ENCODE measurements around the gene ZBTB18. TPM values are rescaled to one million over a fixed set of nuclear protein-coding genes. Genes with fewer than 3 reads are reported as not detected.

Gene ZBTB18
- total RNA-seq, 1 donor from 2014 or later, result 5.7 TPM

DNA sequence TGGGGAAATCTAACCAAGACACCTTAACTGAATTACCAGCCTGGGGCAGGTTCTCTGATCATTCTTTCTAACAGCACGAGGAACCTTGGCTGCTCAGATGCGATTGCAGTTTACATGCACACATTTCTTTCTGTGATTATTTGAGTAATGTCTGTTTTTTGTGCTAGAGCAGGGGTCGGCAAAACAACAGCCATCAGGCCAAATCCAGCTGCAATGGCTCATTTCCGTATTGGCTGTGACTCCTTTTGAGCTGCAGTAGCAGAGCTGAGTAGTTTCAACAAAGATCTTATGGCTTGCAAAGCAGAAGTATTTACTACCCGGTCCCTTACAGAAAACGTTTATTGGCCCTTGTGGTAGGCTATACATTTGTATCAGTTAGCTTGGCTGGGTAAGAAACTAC, 37.1 kb downstream of the ZBTB18 start:
- intact Hi-C loops (cut with micrococcal nuclease), result no loop called here
- Mint-ChIP-seq H3K27ac (no peak overlapping the region), H3K9me3 (no peaks in the 10 kb centered on the region), H3K27me3 (ENCODE audit: insufficient read depth) (peaks cover 15% of the 10 kb centered on the region), H3K4me3 (no peak overlapping the region), H3K36me3 (ENCODE audit: low read depth) (no peaks in the 10 kb centered on the region), H3K4me1 (ENCODE audit: low read depth) (no peaks in the 10 kb centered on the region)
- DNase-seq (ENCODE audit: low spot score), result no peak

DNA sequence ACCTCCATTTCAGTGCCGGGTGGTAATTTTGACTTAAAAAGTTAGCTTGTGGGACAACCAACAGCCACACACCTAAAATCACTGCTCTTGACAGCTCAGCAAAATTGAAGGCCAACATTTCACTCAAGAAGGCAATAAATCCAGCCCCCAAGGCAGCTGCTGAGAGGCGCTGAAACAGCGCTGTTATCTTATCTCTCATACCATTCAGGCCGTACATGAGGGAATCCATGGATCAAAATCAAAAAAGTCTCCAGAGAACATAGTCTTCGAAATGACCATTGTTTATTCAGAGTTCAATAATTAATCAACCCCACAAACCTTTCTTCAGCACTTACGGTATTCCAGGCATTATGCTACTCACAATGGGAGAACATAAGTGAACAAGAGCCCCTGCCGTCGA, 38.5 kb downstream of the ZBTB18 start:
- H3K9me3 Mint-ChIP-seq, result no peaks in the 10 kb centered on the region
- intact Hi-C loops (cut with micrococcal nuclease), result no loop called here

DNA sequence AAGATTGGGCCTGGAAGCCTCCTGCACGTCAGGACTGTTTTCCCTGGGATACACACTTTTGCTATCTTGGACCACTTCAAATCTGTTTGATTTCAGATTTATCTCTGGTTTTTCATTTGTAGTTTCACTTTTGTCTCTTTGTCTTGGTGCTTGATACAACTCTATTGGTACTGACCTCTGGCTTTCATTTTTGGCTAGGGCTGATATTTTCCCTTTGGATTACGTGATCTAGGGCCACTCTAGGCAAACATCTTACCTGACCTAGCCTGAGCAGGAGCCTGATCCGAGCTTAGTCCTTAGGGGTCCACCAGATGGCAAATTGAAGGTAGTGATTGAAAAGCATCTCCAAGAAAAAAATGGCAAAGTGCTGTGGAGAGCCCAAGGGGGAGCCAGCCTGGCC, 39.6 kb downstream of the ZBTB18 start:
- H3K4me3 Mint-ChIP-seq, result no peak overlapping the region
- intact Hi-C loops (cut with micrococcal nuclease), result no loop called here
- no peak overlapping the region for H3K27ac Mint-ChIP-seq
- no peak for DNase-seq (ENCODE audit: low spot score)
- H3K27me3 Mint-ChIP-seq (ENCODE audit: insufficient read depth), result peaks cover 2% of the 10 kb centered on the region
- H3K36me3 Mint-ChIP-seq (ENCODE audit: low read depth), result no peaks in the 10 kb centered on the region
- H3K9me3 Mint-ChIP-seq, result no peaks in the 10 kb centered on the region
- no peaks in the 10 kb centered on the region for H3K4me1 Mint-ChIP-seq (ENCODE audit: low read depth)

More for the DNA sequence above, 38.5 kb downstream of the ZBTB18 start:
- Mint-ChIP-seq H3K4me1 (ENCODE audit: low read depth) (no peaks in the 10 kb centered on the region), H3K36me3 (ENCODE audit: low read depth) (no peaks in the 10 kb centered on the region), H3K27me3 (ENCODE audit: insufficient read depth) (peaks cover 4% of the 10 kb centered on the region), H3K4me3 (no peak overlapping the region), H3K27ac (no peak overlapping the region)
- no peak for DNase-seq (ENCODE audit: low spot score)

DNA sequence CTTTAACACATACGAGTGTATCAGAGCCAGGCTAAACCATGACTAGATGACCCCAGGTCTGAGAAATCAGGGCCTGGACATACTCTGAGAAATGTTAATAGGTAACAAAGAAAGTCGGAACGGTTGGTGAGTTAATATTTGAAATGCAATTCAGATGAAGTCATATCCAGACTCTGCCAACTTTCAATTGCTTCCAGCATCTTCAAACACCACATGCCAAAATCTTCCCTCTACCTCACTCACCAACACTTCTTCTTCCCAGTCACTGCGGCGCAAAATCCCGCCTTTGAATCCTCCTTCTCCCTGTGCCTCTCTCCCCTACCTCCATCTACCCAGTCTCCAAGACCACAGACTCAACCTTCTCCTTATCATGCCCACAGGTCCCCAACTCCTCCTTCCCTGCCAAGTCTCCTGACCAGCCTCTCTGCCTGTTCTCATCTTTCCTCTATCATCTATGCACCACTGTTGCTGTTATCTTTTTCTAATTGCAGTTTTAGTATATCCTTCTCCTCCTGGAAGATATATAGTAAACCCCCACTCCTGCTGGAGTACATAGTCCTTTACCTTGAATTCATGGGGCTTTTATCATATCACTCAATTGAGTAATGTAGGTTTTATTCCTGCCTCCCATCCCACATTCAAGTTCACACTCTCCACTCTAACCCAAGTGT, 41.3 kb downstream of the ZBTB18 start:
- intact Hi-C loops (cut with micrococcal nuclease), result no loop called here
- no peak overlapping the region for H3K4me3 Mint-ChIP-seq
- DNase-seq (ENCODE audit: low spot score), result no peak
- no peaks in the 10 kb centered on the region for H3K36me3 Mint-ChIP-seq (ENCODE audit: low read depth)
- H3K4me1 Mint-ChIP-seq (ENCODE audit: low read depth), result no peaks in the 10 kb centered on the region
- H3K27me3 Mint-ChIP-seq (ENCODE audit: insufficient read depth), result peaks cover 2% of the 10 kb centered on the region
- no peaks in the 10 kb centered on the region for H3K9me3 Mint-ChIP-seq
- no peak overlapping the region for H3K27ac Mint-ChIP-seq

DNA sequence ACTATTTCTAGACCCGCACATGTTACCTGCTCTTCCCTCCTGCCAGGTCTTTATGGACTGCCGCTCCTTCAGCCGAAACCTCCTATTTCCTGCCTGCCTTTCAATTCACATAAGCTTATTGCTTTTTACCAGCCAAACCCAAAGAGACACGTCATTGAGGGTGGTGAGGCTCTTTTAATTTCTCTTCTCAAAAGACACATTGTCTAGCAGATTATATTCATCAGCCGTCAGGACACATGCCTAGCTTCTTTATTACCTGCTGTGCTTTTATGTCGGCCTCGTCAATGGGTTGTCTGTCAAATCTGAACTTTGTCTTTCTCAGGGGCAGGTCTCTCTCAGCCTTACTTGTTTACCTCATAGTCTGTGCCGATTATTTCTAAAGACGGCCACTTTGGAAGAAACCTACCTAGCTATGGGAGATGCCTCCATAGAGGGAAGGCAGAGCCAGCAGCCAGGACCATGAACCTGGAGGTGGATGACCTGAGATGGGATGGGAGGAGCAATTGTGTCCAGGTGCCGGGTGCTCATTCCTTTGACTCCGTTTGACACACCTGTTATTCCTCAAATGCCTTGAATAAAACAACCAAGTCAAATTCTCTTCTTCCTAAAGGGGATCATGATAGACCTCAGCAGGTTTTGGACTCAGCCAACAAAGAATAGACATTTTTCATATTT, 42.0 kb downstream of the ZBTB18 start:
- peaks cover 2% of the 10 kb centered on the region for H3K27me3 Mint-ChIP-seq (ENCODE audit: insufficient read depth)
- H3K4me1 Mint-ChIP-seq (ENCODE audit: low read depth), result no peaks in the 10 kb centered on the region
- no peak overlapping the region for H3K4me3 Mint-ChIP-seq
- no peak overlapping the region for H3K27ac Mint-ChIP-seq
- H3K9me3 Mint-ChIP-seq, result no peaks in the 10 kb centered on the region
- no peak for DNase-seq (ENCODE audit: low spot score)
- no peaks in the 10 kb centered on the region for H3K36me3 Mint-ChIP-seq (ENCODE audit: low read depth)
- intact Hi-C loops (cut with micrococcal nuclease), result no loop called here

DNA sequence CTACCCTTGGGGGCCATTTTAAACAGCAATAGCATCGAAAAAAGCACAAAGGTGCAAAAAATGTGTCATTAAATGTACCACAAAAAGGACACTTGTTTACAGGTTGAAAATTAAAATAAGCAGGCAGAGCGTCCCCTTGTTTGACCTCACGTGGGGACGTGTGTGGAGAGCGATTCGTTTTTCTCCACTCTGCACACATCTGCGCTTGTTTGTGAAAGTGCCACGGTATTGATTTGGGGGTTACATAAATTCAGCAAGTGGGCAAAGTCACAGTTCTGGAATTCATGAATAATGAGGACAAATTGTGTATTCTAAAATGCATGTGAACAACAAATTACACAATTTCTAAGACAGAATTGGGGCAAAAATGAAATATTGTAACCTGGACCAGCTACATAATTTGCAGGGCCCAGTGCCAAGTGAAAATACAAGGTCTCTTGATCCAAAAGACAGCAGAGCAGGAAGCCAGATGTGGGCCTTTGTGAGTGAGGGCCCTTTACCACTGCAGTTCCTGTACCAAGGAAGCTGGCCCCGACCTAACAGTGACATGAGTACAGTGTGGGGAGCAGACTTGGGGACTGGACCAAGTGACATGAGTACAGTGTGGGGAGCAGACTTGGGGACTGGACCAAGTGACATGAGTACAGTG, 43.9 kb downstream of the ZBTB18 start:
- intact Hi-C loops (cut with micrococcal nuclease), result no loop called here
- H3K9me3 Mint-ChIP-seq, result no peaks in the 10 kb centered on the region
- DNase-seq (ENCODE audit: low spot score), result no peak
- no peaks in the 10 kb centered on the region for H3K4me1 Mint-ChIP-seq (ENCODE audit: low read depth)
- peaks cover 2% of the 10 kb centered on the region for H3K27me3 Mint-ChIP-seq (ENCODE audit: insufficient read depth)
- H3K27ac Mint-ChIP-seq, result no peak overlapping the region
- H3K4me3 Mint-ChIP-seq, result no peak overlapping the region
- no peaks in the 10 kb centered on the region for H3K36me3 Mint-ChIP-seq (ENCODE audit: low read depth)

DNA sequence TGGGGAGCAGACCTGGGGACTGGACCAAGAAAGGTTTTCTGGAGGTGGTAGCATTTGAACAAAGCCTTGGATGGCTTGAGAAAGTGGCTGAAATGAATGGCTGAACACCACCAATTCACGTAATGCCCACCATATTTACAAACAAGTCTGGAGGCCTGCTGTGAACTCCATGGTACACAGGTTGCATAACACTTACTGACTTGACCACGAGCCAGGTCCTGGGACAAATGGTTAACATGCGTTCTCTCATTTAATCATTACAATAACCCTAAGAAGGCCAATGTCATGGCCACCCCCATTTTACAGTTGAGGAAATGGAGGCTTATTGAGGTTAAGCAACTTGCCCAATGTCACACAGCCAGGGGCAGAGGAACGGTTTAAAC, 44.4 kb downstream of the ZBTB18 start:
- Mint-ChIP-seq H3K9me3 (no peaks in the 10 kb centered on the region), H3K36me3 (ENCODE audit: low read depth) (no peaks in the 10 kb centered on the region), H3K4me1 (ENCODE audit: low read depth) (peaks cover under 1% of the 10 kb centered on the region), H3K27me3 (ENCODE audit: insufficient read depth) (peaks cover 3% of the 10 kb centered on the region), H3K27ac (no peak overlapping the region), H3K4me3 (no peak overlapping the region)
- intact Hi-C loops (cut with micrococcal nuclease), result no loop called here
- DNase-seq (ENCODE audit: low spot score), result no peak

DNA sequence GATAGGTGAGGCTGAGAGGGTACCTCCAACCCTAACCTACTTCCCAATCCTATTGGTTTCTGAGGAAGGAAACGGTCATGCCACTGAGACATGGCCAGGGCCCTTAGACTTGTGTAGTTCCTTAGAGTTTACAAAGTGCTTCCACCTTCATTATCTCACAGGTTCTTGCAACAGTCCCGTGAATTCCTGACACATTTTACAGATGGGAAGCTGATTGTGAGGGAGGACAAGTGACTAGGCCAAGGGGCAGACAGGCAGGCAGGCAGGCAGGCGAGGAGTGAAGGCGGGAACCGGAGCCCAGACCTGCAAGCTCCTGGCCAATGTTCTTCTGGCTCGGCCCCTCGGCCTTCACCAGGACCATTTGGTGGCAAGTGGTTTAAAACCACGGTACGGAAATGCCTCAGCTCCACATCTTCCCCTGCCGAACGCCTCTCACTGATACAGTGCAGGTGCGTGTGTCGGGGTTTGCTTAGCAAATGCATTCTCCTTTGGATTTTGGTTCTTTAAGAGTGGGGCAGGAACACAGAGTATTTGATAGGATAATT, 45.1 kb downstream of the ZBTB18 start:
- intact Hi-C loops (cut with micrococcal nuclease), result no loop called here
- no peak for DNase-seq (ENCODE audit: low spot score)
- Mint-ChIP-seq H3K9me3 (no peaks in the 10 kb centered on the region), H3K4me3 (no peak overlapping the region), H3K27ac (no peak overlapping the region), H3K4me1 (ENCODE audit: low read depth) (peaks cover 7% of the 10 kb centered on the region), H3K27me3 (ENCODE audit: insufficient read depth) (peaks cover 8% of the 10 kb centered on the region), H3K36me3 (ENCODE audit: low read depth) (no peaks in the 10 kb centered on the region)

DNA sequence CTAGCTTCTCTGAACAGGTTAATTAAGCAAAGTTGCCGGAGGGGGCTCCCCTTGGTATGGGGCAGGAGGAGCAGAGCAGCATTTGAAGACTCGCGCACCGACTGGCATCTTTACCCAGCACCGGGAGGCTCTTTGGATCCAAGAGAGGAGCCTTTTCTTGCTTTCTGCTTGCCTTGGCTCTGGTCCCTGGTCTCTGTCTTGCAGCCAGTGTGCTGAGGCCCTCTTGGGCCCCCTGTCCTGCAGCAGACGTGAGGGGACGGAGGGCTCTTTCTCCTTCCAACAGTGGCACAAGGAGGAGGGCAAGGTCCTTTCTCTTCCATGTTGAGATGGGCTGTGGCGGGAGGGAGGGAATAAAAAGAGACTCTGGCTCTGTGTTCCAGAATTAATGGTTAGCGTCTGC, 45.6 kb downstream of the ZBTB18 start:
- Mint-ChIP-seq H3K27me3 (ENCODE audit: insufficient read depth) (peaks cover 8% of the 10 kb centered on the region), H3K36me3 (ENCODE audit: low read depth) (no peaks in the 10 kb centered on the region), H3K4me3 (no peak overlapping the region), H3K4me1 (ENCODE audit: low read depth) (peaks cover 7% of the 10 kb centered on the region), H3K27ac (no peak overlapping the region), H3K9me3 (no peaks in the 10 kb centered on the region)
- no peak for DNase-seq (ENCODE audit: low spot score)
- intact Hi-C loops (cut with micrococcal nuclease), result no loop called here

DNA sequence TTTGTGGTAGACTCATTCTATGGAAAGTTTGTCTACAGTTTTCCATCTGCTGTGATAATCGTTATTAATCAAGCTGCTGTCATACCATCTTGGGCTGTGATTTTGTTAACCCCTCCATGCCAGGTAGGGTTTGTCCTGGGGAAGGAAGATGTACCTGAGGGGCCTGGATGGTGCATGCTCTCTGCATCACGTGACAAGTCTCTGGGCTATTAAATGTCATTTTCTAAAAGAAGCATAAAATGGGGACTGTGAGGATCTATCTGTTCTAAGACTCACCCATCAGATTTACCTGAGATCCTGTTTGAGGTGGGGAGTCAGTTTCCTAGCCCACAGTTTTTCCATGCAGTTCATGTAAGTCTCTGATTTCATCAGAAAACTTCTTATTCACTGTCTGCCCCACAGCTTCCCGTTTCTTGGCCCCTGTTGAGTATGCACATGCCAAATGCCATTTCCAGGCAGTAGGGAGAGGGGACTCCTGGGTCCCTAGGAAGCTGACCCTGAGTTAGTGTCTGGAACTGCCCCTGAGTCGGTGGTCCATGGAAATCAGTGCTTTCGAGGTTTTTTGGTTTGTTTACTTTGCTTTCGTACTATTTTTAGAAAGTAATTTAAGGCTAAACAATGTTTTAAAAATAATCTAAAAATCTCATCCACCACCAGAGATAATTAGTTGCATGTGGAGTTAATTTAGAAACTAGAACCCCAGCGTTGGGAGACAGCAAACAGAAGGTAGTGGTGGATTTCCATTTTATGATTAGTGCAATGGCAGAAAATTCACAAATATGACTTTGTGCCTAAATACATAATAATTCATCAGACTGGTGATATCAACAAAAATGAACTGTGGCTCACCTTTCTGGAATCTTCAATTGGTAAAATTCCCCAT, 46.7 kb downstream of the ZBTB18 start:
- peaks cover 7% of the 10 kb centered on the region for H3K4me1 Mint-ChIP-seq (ENCODE audit: low read depth)
- peaks cover 6% of the 10 kb centered on the region for H3K27me3 Mint-ChIP-seq (ENCODE audit: insufficient read depth)
- H3K27ac Mint-ChIP-seq, result no peak overlapping the region
- H3K9me3 Mint-ChIP-seq, result no peaks in the 10 kb centered on the region
- no peak overlapping the region for H3K4me3 Mint-ChIP-seq
- H3K36me3 Mint-ChIP-seq (ENCODE audit: low read depth), result no peaks in the 10 kb centered on the region
- DNase-seq (ENCODE audit: low spot score), result no peak
- intact Hi-C loops (cut with micrococcal nuclease), result no loop called here

DNA sequence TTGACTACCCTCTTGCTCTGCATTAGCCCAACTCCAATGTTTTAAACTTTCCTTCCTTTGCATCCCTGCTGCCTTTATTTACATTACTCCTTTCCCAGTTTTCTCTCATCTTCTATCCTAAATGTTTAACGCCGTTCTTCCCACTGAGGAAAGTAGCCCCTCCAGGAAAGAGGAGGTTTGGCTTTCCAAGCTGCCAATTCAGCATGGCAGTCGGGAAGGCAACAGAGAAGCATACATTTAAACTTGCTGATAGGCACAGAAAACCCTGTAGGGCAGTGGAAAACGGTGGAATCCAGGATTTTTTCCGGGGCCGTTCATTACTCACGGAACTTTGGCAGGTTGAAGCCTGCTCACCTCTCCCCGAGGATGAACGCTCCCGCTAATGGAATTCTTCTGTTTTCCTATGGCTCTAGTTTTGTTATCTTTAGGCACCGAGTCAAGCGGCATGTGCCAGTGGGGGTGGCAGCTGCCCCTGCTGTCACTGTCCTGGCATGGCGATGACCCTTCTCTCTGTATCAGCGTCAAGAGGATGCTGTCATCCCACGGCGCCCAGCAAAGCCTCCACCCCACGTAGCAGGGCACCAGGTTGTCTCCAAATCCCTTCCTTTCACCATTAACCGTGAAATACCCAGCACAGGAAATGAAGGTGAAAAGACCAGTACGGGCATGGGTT, 48.3 kb downstream of the ZBTB18 start:
- no peak overlapping the region for H3K27ac Mint-ChIP-seq
- intact Hi-C loops (cut with micrococcal nuclease), result no loop called here
- H3K36me3 Mint-ChIP-seq (ENCODE audit: low read depth), result no peaks in the 10 kb centered on the region
- H3K27me3 Mint-ChIP-seq (ENCODE audit: insufficient read depth), result peaks cover 6% of the 10 kb centered on the region
- H3K4me1 Mint-ChIP-seq (ENCODE audit: low read depth), result peaks cover 7% of the 10 kb centered on the region
- DNase-seq (ENCODE audit: low spot score), result no peak
- H3K9me3 Mint-ChIP-seq, result no peaks in the 10 kb centered on the region
- H3K4me3 Mint-ChIP-seq, result no peak overlapping the region

DNA sequence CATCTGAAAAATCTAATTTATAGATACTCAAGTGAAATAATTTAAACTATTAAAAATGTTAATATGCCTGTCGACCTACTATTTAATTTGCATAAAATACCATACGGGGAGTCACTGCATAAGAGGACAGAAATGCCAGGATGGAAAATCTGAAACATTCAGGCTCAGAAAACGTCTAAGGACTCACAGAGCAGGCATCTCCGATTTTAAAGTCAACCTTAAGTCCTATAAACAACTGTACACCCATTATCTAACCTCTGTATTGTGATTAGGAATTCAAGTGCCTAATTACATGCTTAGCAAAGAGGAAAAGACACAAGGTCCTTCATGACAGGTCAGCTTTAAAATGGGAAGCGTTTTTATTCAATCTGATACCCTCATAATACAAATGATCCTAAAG, 49.2 kb downstream of the ZBTB18 start:
- Mint-ChIP-seq H3K36me3 (ENCODE audit: low read depth) (no peaks in the 10 kb centered on the region), H3K27me3 (ENCODE audit: insufficient read depth) (peaks cover 6% of the 10 kb centered on the region), H3K9me3 (no peaks in the 10 kb centered on the region), H3K4me3 (no peak overlapping the region), H3K27ac (no peak overlapping the region), H3K4me1 (ENCODE audit: low read depth) (peaks cover 7% of the 10 kb centered on the region)
- intact Hi-C loops (cut with micrococcal nuclease), result no loop called here
- DNase-seq (ENCODE audit: low spot score), result no peak
